CD4-positive, alpha-beta T cell treated with Interleukin-1 beta for 1 hour (primary cell): Measurements from ENCODE around the gene RAC3.

Source experiments
- DNase-seq, 2 donors: peaks; one replicate each; pipeline ENCODE4 v3.0.0-alpha.2; 2020 to 2022

RAC3 gene

GRCh38 chr17:82045936-82046484 is 14.5 kb downstream of the RAC3 start:
- DNase-seq = no peak

- no peak for DNase-seq
Observed at GRCh38 chr17:82046903-82047302, 15.4 kb downstream of the RAC3 start.

- DNase-seq = no peak
Observed at GRCh38 chr17:82047379-82047778, 15.9 kb downstream of the RAC3 start.

GRCh38 chr17:82047914-82048570 is 16.6 kb downstream of the RAC3 start:
- no peak for DNase-seq

- no peak for DNase-seq
Observed at GRCh38 chr17:82048571-82048971, 17.1 kb downstream of the RAC3 start.

GRCh38 chr17:82049106-82049505 is 17.6 kb downstream of the RAC3 start:
- DNase-seq = no peak

GRCh38 chr17:82049521-82049971 is 18.1 kb downstream of the RAC3 start:
- DNase-seq = no peak

- DNase-seq = no peak
Observed at GRCh38 chr17:82050152-82050760, 18.8 kb downstream of the RAC3 start.

GRCh38 chr17:82050761-82051641 is 19.5 kb downstream of the RAC3 start:
- DNase-seq = no peak

GRCh38 chr17:82051776-82052637 is 20.5 kb downstream of the RAC3 start, which contains the start of the genes GPS1 and RFNG:
TSS of gene GPS1 (plus strand) at chr17:82051898. CDS start at chr17:82051932, 34 bp downstream.
TSS of gene RFNG (minus strand) at chr17:82051811. CDS start at chr17:82051766, 45 bp downstream.
- DNase-seq = peak; percentile 75 to 79

GRCh38 chr17:82052638-82053059 is 21.2 kb downstream of the RAC3 start:
- DNase-seq = no peak

- no peak for DNase-seq
Observed at GRCh38 chr17:82053130-82053529, 21.7 kb downstream of the RAC3 start.

- DNase-seq = no peak
Observed at GRCh38 chr17:82053556-82054263, 22.2 kb downstream of the RAC3 start.

GRCh38 chr17:82054351-82055022 is 23.0 kb downstream of the RAC3 start:
- DNase-seq = no peak

GRCh38 chr17:82055023-82055964 is 23.8 kb downstream of the RAC3 start:
- no peak for DNase-seq

GRCh38 chr17:82055965-82056728 is 24.7 kb downstream of the RAC3 start:
- DNase-seq = no peak

- no peak for DNase-seq
Observed at GRCh38 chr17:82056729-82057621, 25.5 kb downstream of the RAC3 start.
